Measurements from ENCODE around the gene DYNC1H1.

Gene DYNC1H1

GRCh38 chr14:101933209-101933608, 31.2 kb upstream of the DYNC1H1 start:
- no peak overlapping the region for H3K4me3 ChIP-seq (ENCODE audit: low read depth, low read length)
- peaks cover 0 to 10% of the 10 kb centered on the region in 2 experiments; a peak in 2 of 3 replicates for H3K36me3 ChIP-seq (ENCODE audit: control insufficient read depth in 2 of 2, insufficient read depth in 1 of 2, low read length in 2 of 2)
- POLR2A ChIA-PET, result interaction anchor here (1.1 kb wide), 1 partner anchor 14 kb away, joined by 5 read pairs; no protein-coding TSS in a partner anchor
- H3K9me3 ChIP-seq (ENCODE audit: control insufficient read depth, insufficient read depth, low read depth, low read length), result no peaks in the 10 kb centered on the region
- CTCF ChIA-PET, result interaction anchor here (1.2 to 1.3 kb wide), 2 partner anchors 16 to 162 kb away, joined by 3 to 6 read pairs; no protein-coding TSS in a partner anchor
- no peak for TF ChIP-seq ZNF488 (tag by site-specific recombination; IDR thresholded peaks at IDR 0.05)
- TF ChIP-seq ZNF341 (tag by site-specific recombination; IDR thresholded peaks at IDR 0.05; ENCODE audit: low read depth), result no peak
- TF ChIP-seq CTCF (tag by site-specific recombination; IDR thresholded peaks at IDR 0.05), result no peak
- H3K27ac ChIP-seq (ENCODE audit: extremely low read depth, low read depth, low read length), result no peak overlapping the region
- no peaks in the 10 kb centered on the region for H3K4me1 ChIP-seq (ENCODE audit: control insufficient read depth, insufficient read depth, low read length)

GRCh38 chr14:101934601-101935150, 29.7 kb upstream of the DYNC1H1 start:
- ChIA-PET POLR2A (no interaction called here), CTCF (interaction anchor here (0.6 to 0.7 kb wide), 2 partner anchors 25 to 228 kb away, joined by 3 read pairs; no protein-coding TSS in a partner anchor)
- H3K36me3 ChIP-seq (ENCODE audit: control insufficient read depth in 2 of 2, insufficient read depth in 1 of 2, low read length in 2 of 2), result no peaks in the 10 kb centered on the region; a peak in 1 of 3 replicates
- no peaks in the 10 kb centered on the region for H3K4me1 ChIP-seq (ENCODE audit: control insufficient read depth, insufficient read depth, low read length)
- TF ChIP-seq ZNF24 (tag by site-specific recombination; IDR thresholded peaks at IDR 0.05) (no peak), RBAK (tag by site-specific recombination; IDR thresholded peaks at IDR 0.05) (no peak), ZBTB7A (tag by site-specific recombination; IDR thresholded peaks at IDR 0.05; ENCODE audit: low read depth) (no peak), GLIS2 (tag by site-specific recombination; IDR thresholded peaks at IDR 0.05) (no peak), TCF7L2 (IDR thresholded peaks at IDR 0.05; ENCODE audit: borderline replicate concordance, low read depth, low read length) (no peak), ZFP37 (tag by site-specific recombination; IDR thresholded peaks at IDR 0.05) (no peak), ZNF155 (tag by site-specific recombination; IDR thresholded peaks at IDR 0.05) (no peak), ZNF704 (tag by site-specific recombination; IDR thresholded peaks at IDR 0.05) (no peak), SCRT2 (tag by site-specific recombination; IDR thresholded peaks at IDR 0.05) (no peak), ZNF629 (tag by site-specific recombination; IDR thresholded peaks at IDR 0.05) (no peak), AEBP2 (tag by site-specific recombination; IDR thresholded peaks at IDR 0.05; ENCODE audit: borderline replicate concordance) (no peak)
- H3K4me3 ChIP-seq (ENCODE audit: low read depth, low read length), result no peak overlapping the region
- H3K27ac ChIP-seq (ENCODE audit: extremely low read depth, low read depth, low read length), result no peak overlapping the region
- H3K9me3 ChIP-seq (ENCODE audit: control insufficient read depth, insufficient read depth, low read depth, low read length), result no peaks in the 10 kb centered on the region

GRCh38 chr14:101937926-101938767, 26.2 kb upstream of the DYNC1H1 start:
- H3K9me3 ChIP-seq (ENCODE audit: control insufficient read depth, insufficient read depth, low read depth, low read length), result no peaks in the 10 kb centered on the region
- TF ChIP-seq ZNF580 (tag by site-specific recombination; IDR thresholded peaks at IDR 0.05) (0 out of 2 replicates have a peak, but pooled peaks have one; percentile 19), SCRT2 (tag by site-specific recombination; IDR thresholded peaks at IDR 0.05) (peak; percentile 81), ZNF623 (tag by site-specific recombination; IDR thresholded peaks at IDR 0.05) (peak; percentile 99), KLF16 (tag by site-specific recombination; IDR thresholded peaks at IDR 0.05) (no peak), SCRT1 (tag by site-specific recombination; IDR thresholded peaks at IDR 0.05; ENCODE audit: borderline replicate concordance) (peak; percentile 40; the same call in 1 of the 2 replicates), ZSCAN18 (tag by site-specific recombination; IDR thresholded peaks at IDR 0.05) (no peak), ZNF747 (tag by site-specific recombination; IDR thresholded peaks at IDR 0.05) (no peak), ZNF169 (tag by site-specific recombination; IDR thresholded peaks at IDR 0.05) (no peak)
- H3K4me3 ChIP-seq (ENCODE audit: low read depth, low read length), result no peak overlapping the region
- no peaks in the 10 kb centered on the region for H3K4me1 ChIP-seq (ENCODE audit: control insufficient read depth, insufficient read depth, low read length)
- H3K36me3 ChIP-seq (ENCODE audit: control insufficient read depth in 2 of 2, insufficient read depth in 1 of 2, low read length in 2 of 2), result no peaks in the 10 kb centered on the region
- no peak overlapping the region for H3K27ac ChIP-seq (ENCODE audit: extremely low read depth, low read depth, low read length)
- ChIA-PET CTCF (interaction anchor here (1.1 kb wide), 1 partner anchor 167 kb away, joined by 3 read pairs; no protein-coding TSS in a partner anchor), POLR2A (no interaction called here)
